NCI-H1092 (cell line): ENCODE measurements around the gene ALX4.

Experiments
- DNase-seq: peaks from one replicate; lab custom pipeline; 2025; lab: John Stamatoyannopoulos, UW

Gene ALX4

GRCh38 chr11:44315947-44316658 lies 6.2 kb upstream of the ALX4 start:
- DNase-seq: peak; percentile 53

- DNase-seq: no peak
Observed at GRCh38 chr11:44314733-44315132, 4.8 kb upstream of the ALX4 start.

GRCh38 chr11:44313761-44314489 lies 4.0 kb upstream of the ALX4 start:
- DNase-seq: no peak

- DNase-seq: no peak
Observed at GRCh38 chr11:44312876-44313275, 2.9 kb upstream of the ALX4 start.

- no peak for DNase-seq
Observed at GRCh38 chr11:44311339-44312261, 1.7 kb upstream of the ALX4 start.

GRCh38 chr11:44310463-44311272 lies 729 bp upstream of the ALX4 start:
- DNase-seq: no peak

GRCh38 chr11:44310206-44310462 lies 195 bp upstream of the ALX4 start:
- DNase-seq: no peak

- no peak for DNase-seq
Observed at GRCh38 chr11:44308923-44309477, 939 bp downstream of the ALX4 start.

- DNase-seq: no peak
Observed at GRCh38 chr11:44308256-44308922, 1.6 kb downstream of the ALX4 start.

- DNase-seq: no peak
Observed at GRCh38 chr11:44307340-44308099, 2.4 kb downstream of the ALX4 start.

- no peak for DNase-seq
Observed at GRCh38 chr11:44306918-44307244, 3.1 kb downstream of the ALX4 start.

- DNase-seq: no peak
Observed at GRCh38 chr11:44306052-44306917, 3.7 kb downstream of the ALX4 start.

- DNase-seq: no peak
Observed at GRCh38 chr11:44305470-44306051, 4.4 kb downstream of the ALX4 start.

- no peak for DNase-seq
Observed at GRCh38 chr11:44305026-44305469, 4.9 kb downstream of the ALX4 start.

GRCh38 chr11:44304091-44305025 lies 5.6 kb downstream of the ALX4 start:
- no peak for DNase-seq

GRCh38 chr11:44303401-44303938 lies 6.5 kb downstream of the ALX4 start:
- DNase-seq: no peak

- no peak for DNase-seq
Observed at GRCh38 chr11:44301564-44302271, 8.2 kb downstream of the ALX4 start.
